Nephron (organoid): ENCODE results near the gene P2RY8.

ENCODE experiments used
- H3K27ac Mint-ChIP-seq, 3 experiments: 2 replicates each; pipeline ENCODE4 v1.8.0; 2020; ENCODE audit warnings: mixed read lengths in 3 of 3, mild to moderate bottlenecking in 2 of 3, moderate library complexity in 1 of 3
- H3K27me3 Mint-ChIP-seq: 2 replicates; pipeline ENCODE4 v1.8.0; 2021; ENCODE audit warnings: low read depth, mild to moderate bottlenecking, moderate library complexity, mixed read lengths
- H3K36me3 Mint-ChIP-seq: 2 replicates; pipeline ENCODE4 v1.8.0; 2020; ENCODE audit warnings: low read depth, mixed read lengths
- H3K4me1 Mint-ChIP-seq: 2 replicates; pipeline ENCODE4 v1.8.0; 2020; ENCODE audit warnings: mixed read lengths
- H3K4me3 Mint-ChIP-seq, 3 experiments: 2 replicates each; pipeline ENCODE4 v1.8.0; 2020; ENCODE audit warnings: mild to moderate bottlenecking in 3 of 3, mixed read lengths in 3 of 3, moderate library complexity in 2 of 3
- H3K9me3 Mint-ChIP-seq: 2 replicates; pipeline ENCODE4 v1.8.0; 2020; ENCODE audit warnings: mixed read lengths
- TF ChIP-seq, protein P1 (sequence below), 3 experiments: fragments of 200-600 bp; sonication (generic); IDR thresholded peaks; one replicate each; pipeline ENCODE4 v1.5.0; 2021; ENCODE audit warnings: antibody characterized with exemption in 3 of 3; ENCODE audit not compliant: unreplicated experiment in 3 of 3

Gene P2RY8

DNA sequence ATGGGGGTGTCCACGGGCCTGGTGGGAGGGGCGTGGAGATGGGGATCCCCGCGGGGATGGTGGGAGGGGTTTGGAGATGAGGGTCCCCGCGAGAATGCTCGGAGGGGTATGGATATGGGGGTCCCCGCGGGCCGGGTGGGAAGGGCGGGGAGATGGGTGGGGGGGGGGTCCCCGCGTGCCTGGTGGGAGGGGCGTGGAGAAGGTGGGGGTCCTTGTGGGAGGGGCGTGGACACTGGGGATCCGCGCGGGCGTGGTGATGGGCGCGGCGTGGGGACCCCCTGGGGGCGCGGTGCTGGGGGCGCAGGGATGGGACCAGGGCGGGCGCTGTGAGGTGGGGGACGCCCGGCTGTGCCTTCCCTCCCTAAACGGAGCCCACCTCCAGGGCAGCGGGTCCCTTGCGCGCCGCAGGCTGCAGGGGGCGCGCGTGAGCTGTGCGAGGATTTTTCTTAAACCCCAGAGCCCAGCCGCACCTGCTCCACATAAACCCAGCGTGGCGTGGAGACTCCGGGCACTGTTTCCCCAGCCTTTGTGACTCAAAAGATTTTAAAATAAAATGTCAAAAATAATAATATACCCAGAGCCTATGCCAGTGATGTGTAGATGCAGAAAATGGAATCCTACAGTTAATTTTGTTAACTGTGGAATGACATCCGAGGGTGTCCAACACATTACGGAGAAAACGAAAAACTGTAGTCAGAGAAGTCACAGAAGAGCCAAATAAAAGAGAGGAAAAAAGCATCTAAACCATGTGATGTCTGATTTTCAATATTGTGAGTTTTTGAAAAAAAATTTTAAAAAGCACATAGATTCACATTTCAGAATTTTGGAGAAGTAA lies 82.8 kb downstream of the P2RY8 start:
- Mint-ChIP-seq H3K4me3 (peak overlapping the region; percentile 57 to 70 (median 65)), H3K4me1 (no peaks in the 10 kb centered on the region), H3K27me3 (peaks cover 3% of the 10 kb centered on the region), H3K27ac (no peak overlapping the region), H3K9me3 (peaks cover 6% of the 10 kb centered on the region), H3K36me3 (peaks cover 11% of the 10 kb centered on the region)
- TF ChIP-seq, protein P1, sequence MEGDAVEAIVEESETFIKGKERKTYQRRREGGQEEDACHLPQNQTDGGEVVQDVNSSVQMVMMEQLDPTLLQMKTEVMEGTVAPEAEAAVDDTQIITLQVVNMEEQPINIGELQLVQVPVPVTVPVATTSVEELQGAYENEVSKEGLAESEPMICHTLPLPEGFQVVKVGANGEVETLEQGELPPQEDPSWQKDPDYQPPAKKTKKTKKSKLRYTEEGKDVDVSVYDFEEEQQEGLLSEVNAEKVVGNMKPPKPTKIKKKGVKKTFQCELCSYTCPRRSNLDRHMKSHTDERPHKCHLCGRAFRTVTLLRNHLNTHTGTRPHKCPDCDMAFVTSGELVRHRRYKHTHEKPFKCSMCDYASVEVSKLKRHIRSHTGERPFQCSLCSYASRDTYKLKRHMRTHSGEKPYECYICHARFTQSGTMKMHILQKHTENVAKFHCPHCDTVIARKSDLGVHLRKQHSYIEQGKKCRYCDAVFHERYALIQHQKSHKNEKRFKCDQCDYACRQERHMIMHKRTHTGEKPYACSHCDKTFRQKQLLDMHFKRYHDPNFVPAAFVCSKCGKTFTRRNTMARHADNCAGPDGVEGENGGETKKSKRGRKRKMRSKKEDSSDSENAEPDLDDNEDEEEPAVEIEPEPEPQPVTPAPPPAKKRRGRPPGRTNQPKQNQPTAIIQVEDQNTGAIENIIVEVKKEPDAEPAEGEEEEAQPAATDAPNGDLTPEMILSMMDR (IDR thresholded peaks at IDR 0.05; ENCODE audit: unreplicated experiment in 3 of 3), result peak; percentile 95 to 96 (median 96)

DNA sequence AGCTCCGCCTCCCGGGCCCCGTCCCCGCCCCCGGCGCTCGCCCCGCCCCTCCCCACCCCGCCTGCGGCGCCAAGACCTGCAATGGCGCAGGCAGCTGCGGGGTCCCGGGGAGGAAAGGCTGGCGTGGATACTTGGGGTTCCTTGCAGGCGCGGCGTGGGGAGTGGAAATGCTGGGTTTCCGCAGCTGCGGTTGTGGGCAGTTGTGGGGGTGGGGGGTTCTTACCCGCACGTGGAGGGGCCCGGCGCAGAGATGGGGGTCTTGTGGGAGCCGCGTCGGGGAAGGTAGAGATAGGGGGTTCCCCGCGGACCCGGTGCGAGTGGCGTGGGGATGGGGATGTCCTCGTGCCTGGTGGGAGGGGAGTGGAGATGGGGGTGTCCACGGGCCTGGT lies 83.6 kb downstream of the P2RY8 start:
- peak overlapping the region; percentile 85 to 90 (median 86) for H3K4me3 Mint-ChIP-seq
- no peaks in the 10 kb centered on the region for H3K4me1 Mint-ChIP-seq
- TF ChIP-seq, protein P1 (IDR thresholded peaks at IDR 0.05; ENCODE audit: unreplicated experiment in 3 of 3), result no peak
- peaks cover 13% of the 10 kb centered on the region for H3K9me3 Mint-ChIP-seq
- peaks cover 3% of the 10 kb centered on the region for H3K27me3 Mint-ChIP-seq
- peak overlapping the region; percentile 44 to 67 (median 50) for H3K27ac Mint-ChIP-seq
- peaks cover 19% of the 10 kb centered on the region for H3K36me3 Mint-ChIP-seq

DNA sequence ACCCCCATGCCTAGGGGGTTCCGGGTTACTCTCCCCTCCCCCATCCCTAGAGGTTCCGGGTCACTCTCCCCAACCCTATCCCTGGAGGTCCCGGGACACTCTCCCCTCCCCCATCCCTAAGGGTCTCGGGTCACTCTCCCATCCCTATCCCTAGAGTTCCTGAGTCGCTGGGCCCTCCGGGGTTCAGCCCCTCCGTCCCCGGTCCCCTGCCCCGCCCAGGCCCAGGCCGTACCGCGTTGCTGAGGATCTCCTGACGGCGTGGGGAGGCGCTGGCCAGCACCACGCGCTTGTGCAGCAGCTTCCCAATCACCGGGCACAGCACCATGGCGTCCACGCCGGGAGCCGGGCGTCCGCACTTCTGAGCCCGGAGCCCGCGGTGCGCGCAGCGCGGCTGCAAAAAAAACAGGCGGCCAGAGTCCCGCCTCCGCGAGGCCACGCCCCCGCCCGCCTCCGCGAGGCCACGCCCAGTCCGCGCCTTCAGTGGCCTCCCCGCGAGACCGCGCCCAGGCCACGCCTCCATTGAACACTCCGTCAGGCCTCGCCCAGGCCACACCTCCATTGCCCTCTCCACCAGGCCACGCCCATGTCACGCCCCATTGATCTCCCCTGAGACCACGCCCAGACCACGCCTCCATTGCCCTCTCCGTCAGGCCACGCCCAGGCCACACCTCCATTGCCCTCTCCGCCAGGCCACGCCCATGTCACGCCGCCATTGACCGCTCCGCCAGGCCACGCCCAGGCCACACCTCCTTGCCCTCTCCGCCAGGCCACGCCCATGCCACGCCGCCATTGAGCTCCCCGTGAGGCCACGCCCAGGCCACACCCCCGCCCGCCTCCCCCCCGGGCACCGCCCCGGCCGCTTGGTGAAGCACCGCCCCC lies 84.2 kb downstream of the P2RY8 start, which contains the start of gene ASMTL:
TSS of gene ASMTL (minus strand) at position 394 of the 879 bp plus-strand sequence. CDS start at position 325, 69 bp downstream.
- Mint-ChIP-seq H3K9me3 (peaks cover 20% of the 10 kb centered on the region), H3K27ac (peak within 1 kb of the TSS; percentile 44 to 67 (median 50)), H3K4me1 (no peaks in the 10 kb centered on the region), H3K27me3 (peaks cover 3% of the 10 kb centered on the region), H3K36me3 (peaks cover 25% of the 10 kb centered on the region), H3K4me3 (peak within 1 kb of the TSS; percentile 86 to 90 (median 89))
- TF ChIP-seq, protein P1 (IDR thresholded peaks at IDR 0.05; ENCODE audit: unreplicated experiment in 3 of 3), result no peak

DNA sequence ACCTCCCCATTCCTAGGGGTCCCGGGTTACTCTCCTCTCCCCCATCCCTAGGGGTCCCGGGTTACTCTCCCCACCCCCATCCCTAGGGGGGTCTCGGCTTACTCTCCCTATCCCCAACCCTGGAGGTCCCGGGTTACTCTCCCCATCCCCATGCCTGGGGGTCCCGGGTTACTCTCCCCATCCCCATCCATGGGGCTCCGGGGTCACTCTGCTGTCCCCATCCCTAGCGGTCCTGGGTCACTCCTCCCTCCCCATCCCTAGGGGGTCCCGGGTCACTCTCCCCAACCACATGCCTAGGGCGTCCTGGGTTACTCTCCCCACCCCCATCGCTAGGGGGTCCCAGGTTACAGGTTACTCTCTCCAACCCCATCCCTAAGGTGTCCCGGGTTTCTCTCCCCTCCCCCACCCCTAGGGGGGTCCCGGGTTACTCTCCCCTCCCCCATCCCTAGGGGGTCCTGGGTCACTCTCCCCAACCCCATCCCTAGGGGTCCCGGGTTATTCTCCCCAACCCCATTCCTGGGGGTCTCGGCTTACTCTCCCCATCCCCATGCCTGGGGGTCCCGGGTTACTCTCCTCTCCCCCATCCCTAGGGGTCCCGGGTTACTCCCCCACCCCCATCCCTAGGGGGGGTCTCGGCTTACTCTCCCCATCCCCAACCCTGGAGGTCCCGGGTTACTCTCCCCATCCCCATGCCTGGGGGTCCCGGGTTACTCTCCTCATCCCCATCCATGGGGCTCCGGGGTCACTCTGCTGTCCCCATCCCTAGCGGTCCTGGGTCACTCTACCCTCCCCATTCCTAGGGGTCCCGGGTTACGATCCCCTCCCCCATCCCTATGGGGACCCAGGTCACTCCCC lies 85.1 kb downstream of the P2RY8 start:
- peaks cover 28% of the 10 kb centered on the region for H3K9me3 Mint-ChIP-seq
- no peak overlapping the region for H3K27ac Mint-ChIP-seq
- peaks cover 3% of the 10 kb centered on the region for H3K27me3 Mint-ChIP-seq
- H3K4me1 Mint-ChIP-seq, result no peaks in the 10 kb centered on the region
- H3K36me3 Mint-ChIP-seq, result peaks cover 34% of the 10 kb centered on the region
- H3K4me3 Mint-ChIP-seq, result peak overlapping the region; percentile 86 to 90 (median 89)
- TF ChIP-seq, protein P1 (IDR thresholded peaks at IDR 0.05; ENCODE audit: unreplicated experiment in 3 of 3), result no peak

DNA sequence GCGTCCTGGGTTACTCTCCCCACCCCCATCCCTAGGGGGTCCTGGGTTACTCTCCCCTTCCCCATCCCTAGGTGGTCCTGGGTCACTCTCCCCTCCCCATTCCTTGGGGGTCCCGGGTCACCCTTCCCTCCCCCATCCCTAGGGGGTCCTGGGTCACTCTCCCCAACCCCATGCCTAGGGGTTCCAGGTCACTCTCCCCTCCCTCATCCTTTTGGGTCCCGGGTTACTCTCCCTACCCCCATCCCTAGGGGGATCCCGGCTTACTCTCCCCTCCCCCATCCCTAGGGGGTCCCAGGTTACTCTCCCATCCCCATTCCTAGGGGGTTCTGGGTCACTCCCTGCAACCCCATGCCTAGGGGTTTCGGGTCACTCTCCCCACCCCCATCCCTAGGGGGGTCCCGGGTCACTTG lies 85.7 kb downstream of the P2RY8 start:
- Mint-ChIP-seq H3K9me3 (peaks cover 34% of the 10 kb centered on the region), H3K4me3 (peak overlapping the region in 2 of 3 experiments; percentile 86 to 89), H3K4me1 (no peaks in the 10 kb centered on the region), H3K27me3 (no peaks in the 10 kb centered on the region), H3K27ac (no peak overlapping the region), H3K36me3 (peaks cover 40% of the 10 kb centered on the region)
- TF ChIP-seq, protein P1 (IDR thresholded peaks at IDR 0.05; ENCODE audit: unreplicated experiment in 3 of 3), result no peak
